Measurements from ENCODE around the gene HEG1.

DNA sequence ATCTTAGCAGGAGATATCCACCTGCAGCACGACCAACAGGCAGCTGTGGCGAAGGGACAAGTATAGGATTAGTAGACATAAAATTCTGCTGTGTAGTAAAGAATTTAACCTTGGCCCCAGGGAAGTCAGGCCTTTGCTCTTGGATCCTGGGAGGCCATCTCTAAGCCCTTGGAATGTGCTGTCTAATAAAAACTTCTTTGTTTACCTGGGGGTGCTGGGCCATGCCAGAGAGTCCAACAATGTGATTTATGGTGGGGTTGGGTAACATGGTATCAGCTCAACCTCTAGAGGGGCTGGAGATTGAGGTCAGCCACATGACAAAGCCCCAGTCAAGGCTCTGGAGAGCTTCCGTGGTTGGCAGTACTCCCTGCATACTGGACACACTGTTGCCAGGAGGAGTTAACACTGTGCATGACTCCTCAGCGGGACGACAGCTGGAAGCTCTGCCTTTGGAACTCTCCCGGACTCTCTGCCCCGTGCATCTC is 52.4 kb downstream of the HEG1 start:
- TF ChIP-seq TEAD1 (CRISPR knock-in tag; IDR thresholded peaks at IDR 0.05) (no peak), USF2 (CRISPR knock-in tag; IDR thresholded peaks at IDR 0.05) (no peak), CTCF (IDR thresholded peaks at IDR 0.05) (no peak), IRF1 (CRISPR knock-in tag; IDR thresholded peaks at IDR 0.05) (no peak), FOXJ3 (CRISPR knock-in tag; IDR thresholded peaks at IDR 0.05; ENCODE audit: borderline replicate concordance) (no peak), ATF2 (CRISPR knock-in tag; IDR thresholded peaks at IDR 0.05; ENCODE audit: borderline replicate concordance, low read depth) (no peak), ZBTB21 (CRISPR knock-in tag; IDR thresholded peaks at IDR 0.05; ENCODE audit: borderline replicate concordance) (no peak), NFYB (CRISPR knock-in tag; conservative IDR thresholded peaks at IDR 0.05; ENCODE audit: low read depth) (no peak), CREM (CRISPR knock-in tag; IDR thresholded peaks at IDR 0.05) (no peak), NR2C2 (CRISPR knock-in tag; IDR thresholded peaks at IDR 0.05) (no peak), MAX (CRISPR knock-in tag; IDR thresholded peaks at IDR 0.05) (no peak), FOXK1 (CRISPR knock-in tag; IDR thresholded peaks at IDR 0.05) (no peak), ZNF219 (CRISPR knock-in tag; IDR thresholded peaks at IDR 0.05; ENCODE audit: borderline replicate concordance) (no peak)
- TF ChIP-seq, protein P1, sequence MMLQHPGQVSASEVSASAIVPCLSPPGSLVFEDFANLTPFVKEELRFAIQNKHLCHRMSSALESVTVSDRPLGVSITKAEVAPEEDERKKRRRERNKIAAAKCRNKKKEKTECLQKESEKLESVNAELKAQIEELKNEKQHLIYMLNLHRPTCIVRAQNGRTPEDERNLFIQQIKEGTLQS (CRISPR knock-in tag; conservative IDR thresholded peaks at IDR 0.05), result no peak
